Keratinocyte (primary cell): ENCODE results near the gene ARHGAP8. TPM values are rescaled to one million over a fixed set of nuclear protein-coding genes. Genes with fewer than 3 reads are reported as not detected.

Experiments
- DNase-seq: peaks from one replicate; pipeline ENCODE4 v3.0.0-alpha.2; 2011; ENCODE audit warnings: low read depth, missing footprints, low spot score
- FAIRE-seq: peaks from 2 replicates; lab custom pipeline; 2011; peaks lifted over from hg19 to GRCh38; lab: Jason Lieb, UNC
- H2AFZ ChIP-seq: 2 replicates; pipeline ENCODE4 v1.6.0; 2012; ENCODE audit warnings: low read length, control low read depth, inconsistent platforms; ENCODE audit not compliant: control insufficient read depth
- H3K27ac ChIP-seq: 2 replicates; pipeline ENCODE4 v1.5.1; 2011; ENCODE audit warnings: low read length; ENCODE audit not compliant: control insufficient read depth, insufficient read depth
- H3K27me3 ChIP-seq: 3 replicates; pipeline ENCODE4 v1.6.0; 2011; ENCODE audit warnings: low read length; ENCODE audit not compliant: control insufficient read depth, insufficient read depth; ENCODE audit errors: extremely low read depth
- H3K36me3 ChIP-seq, 2 experiments: 2 replicates in 1 of 2; 3 replicates in 1 of 2; pipeline ENCODE4 v1.5.1; 2011; ENCODE audit warnings: low read length in 2 of 2, mild to moderate bottlenecking in 1 of 2; ENCODE audit not compliant: control insufficient read depth in 2 of 2, insufficient read depth in 2 of 2; ENCODE audit errors: extremely low read depth in 1 of 2
- H3K4me1 ChIP-seq: 3 replicates; pipeline ENCODE4 v1.5.1; 2011; ENCODE audit warnings: low read length; ENCODE audit not compliant: control insufficient read depth, insufficient read depth; ENCODE audit errors: extremely low read depth
- H3K4me2 ChIP-seq: 3 replicates; pipeline ENCODE4 v1.6.0; 2011; ENCODE audit warnings: low read depth, low read length; ENCODE audit not compliant: control insufficient read depth, insufficient read depth; ENCODE audit errors: extremely low read depth
- H3K4me3 ChIP-seq, 3 experiments: fragments of 200-600 bp in 1 of 3; sonication (generic) in 1 of 3; 2 replicates in 2 of 3; 3 replicates in 1 of 3; pipeline ENCODE4 v1.5.1; 2011 to 2016; ENCODE audit warnings: low read length in 3 of 3, mild to moderate bottlenecking in 3 of 3, control low read depth in 2 of 3, inconsistent platforms in 1 of 3, low read depth in 1 of 3, mixed read lengths in 1 of 3, mixed run types in 1 of 3, moderate library complexity in 1 of 3; ENCODE audit not compliant: control insufficient read depth in 2 of 3, insufficient read depth in 2 of 3; ENCODE audit errors: extremely low read depth in 1 of 3
- H3K79me2 ChIP-seq: 2 replicates; pipeline ENCODE4 v1.6.0; 2012; ENCODE audit warnings: low read length; ENCODE audit not compliant: control insufficient read depth, insufficient read depth
- H3K9ac ChIP-seq: 3 replicates; pipeline ENCODE4 v1.6.0; 2011; ENCODE audit warnings: low read length; ENCODE audit not compliant: control insufficient read depth, insufficient read depth; ENCODE audit errors: extremely low read depth
- H3K9me1 ChIP-seq: 3 replicates; pipeline ENCODE4 v1.6.0; 2011; ENCODE audit warnings: low read length; ENCODE audit not compliant: control insufficient read depth, insufficient read depth; ENCODE audit errors: extremely low read depth
- H3K9me3 ChIP-seq: 2 replicates; pipeline ENCODE4 v1.5.1; 2012; ENCODE audit warnings: low read depth, low read length; ENCODE audit not compliant: control insufficient read depth
- H4K20me1 ChIP-seq: 3 replicates; pipeline ENCODE4 v1.6.0; 2011; ENCODE audit warnings: low read length; ENCODE audit not compliant: control insufficient read depth, insufficient read depth; ENCODE audit errors: extremely low read depth
- CTCF ChIP-seq, 3 experiments: IDR thresholded peaks in 1 of 3; conservative IDR thresholded peaks in 1 of 3; optimal IDR thresholded peaks in 1 of 3; 2 replicates in 2 of 3; 3 replicates in 1 of 3; pipeline versions ENCODE3 to v1.5.1; 2011; ENCODE audit warnings: low read length in 3 of 3, mild to moderate bottlenecking in 3 of 3, moderate library complexity in 2 of 3, control low read depth in 1 of 3, inconsistent platforms in 1 of 3; ENCODE audit not compliant: insufficient read depth in 2 of 3; ENCODE audit errors: extremely low read depth in 1 of 3
- EZH2 ChIP-seq: IDR thresholded peaks from one replicate; pipeline ENCODE4 v1.6.1; 2012; ENCODE audit warnings: inconsistent platforms, mild to moderate bottlenecking, low read length, moderate library complexity
- dilution Hi-C: fragments of 300-500 bp; cut with MboI; formaldehyde crosslinking; loops from one replicate; pipeline ENCODE4 v1.7.0; 2020; ENCODE audit warnings: low sequenced_read_pairs; ENCODE audit not compliant: extremely low pct_ligation_motif_present
- polyA plus RNA-seq, 5 experiments: library from polyadenylated mRNA; depleted of rRNA in 3 of 5; stranded (reverse) in 3 of 5; stranded (forward) in 1 of 5; unstranded in 1 of 5; fragments of >200 nt; gene quantifications; 1 replicate in 1 of 5; 2 replicates in 3 of 5; 3 replicates in 1 of 5; pipeline versions ENCODE4 v1.2.1 to v1.2.3, GENCODE V29; 2011 to 2012; ENCODE audit warnings: missing spikeins in 2 of 5, low read depth in 1 of 5, low replicate concordance in 1 of 5

The ARHGAP8 gene
- polyA plus RNA-seq, 1 donor (not counting 4 experiments of a cell fraction or from before 2014, with no cell fraction given), result 21.3 TPM

- Histone ChIP-seq H3K4me2 (no peak overlapping the region), H3K9me1 (no peaks in the 10 kb centered on the region), H3K4me3 (no peak overlapping the region), H3K27me3 (no peaks in the 10 kb centered on the region), H3K36me3 (peaks cover 0 to 15% of the 10 kb centered on the region in 2 experiments), H3K9ac (no peak overlapping the region), H4K20me1 (no peaks in the 10 kb centered on the region), H3K27ac (no peak overlapping the region), H3K4me1 (peaks cover 10% of the 10 kb centered on the region), H3K9me3 (no peaks in the 10 kb centered on the region), H2AFZ (no peak overlapping the region), H3K79me2 (no peaks in the 10 kb centered on the region)
- dilution Hi-C loops, result no loop called here
- no peak for FAIRE-seq
- TF ChIP-seq EZH2 (no peak), CTCF (optimal IDR thresholded peaks at IDR 0.05 in 1 of 3, IDR thresholded peaks at IDR 0.05 in 1 of 3, conservative IDR thresholded peaks at IDR 0.05 in 1 of 3; ENCODE audit: extremely low read depth in 1 of 3, insufficient read depth in 2 of 3, low read length in 3 of 3) (no peak)
- no peak for DNase-seq
Measured at GRCh38 chr22:44859641-44860040, 107.3 kb downstream of the ARHGAP8 start.

GRCh38 chr22:44860311-44860710, 107.9 kb downstream of the ARHGAP8 start:
- Histone ChIP-seq H3K79me2 (no peaks in the 10 kb centered on the region), H4K20me1 (no peaks in the 10 kb centered on the region), H3K9me1 (no peaks in the 10 kb centered on the region), H3K9me3 (no peaks in the 10 kb centered on the region), H3K27ac (no peak overlapping the region), H3K4me2 (no peak overlapping the region), H3K9ac (no peak overlapping the region), H3K27me3 (no peaks in the 10 kb centered on the region), H3K36me3 (peaks cover 0 to 15% of the 10 kb centered on the region in 2 experiments), H3K4me1 (peaks cover 10% of the 10 kb centered on the region), H3K4me3 (no peak overlapping the region), H2AFZ (no peak overlapping the region)
- dilution Hi-C loops, result no loop called here
- DNase-seq (no peak), FAIRE-seq (no peak)
- no peak for TF ChIP-seq EZH2
- no peak for TF ChIP-seq CTCF (optimal IDR thresholded peaks at IDR 0.05 in 1 of 3, IDR thresholded peaks at IDR 0.05 in 1 of 3, conservative IDR thresholded peaks at IDR 0.05 in 1 of 3; ENCODE audit: extremely low read depth in 1 of 3, insufficient read depth in 2 of 3, low read length in 3 of 3)
